Spleen (tissue), 11 donors: ENCODE results near the gene AKAP6. TPM values are rescaled to one million over a fixed set of nuclear protein-coding genes. Genes with fewer than 3 reads are reported as not detected.

Experiments
- DNase-seq: peaks from one replicate; pipeline ENCODE4 v3.0.0-alpha.2; 2020
- H3K27ac ChIP-seq, 8 donors: fragments of 200-600 bp; sonication (generic) in 7 of 8; 1 replicate in 4 of 8; 2 replicates in 4 of 8; pipeline versions ENCODE4 v1.5.0 to v1.8.0; 2016 to 2021; ENCODE audit warnings: inconsistent platforms in 4 of 8, mild to moderate bottlenecking in 4 of 8, moderate library complexity in 1 of 8
- H3K27me3 ChIP-seq, 7 donors: fragments of 200-600 bp; sonication (generic) in 6 of 7; replicated peaks in 1 of 7; 1 replicate in 4 of 7; 2 replicates in 3 of 7; pipeline versions ENCODE4 v1.5.0 to v1.8.0; 2016 to 2021; ENCODE audit warnings: inconsistent platforms in 3 of 7, mild to moderate bottlenecking in 1 of 7
- H3K36me3 ChIP-seq, 6 donors: fragments of 200-600 bp; sonication (generic) in 5 of 6; 1 replicate in 4 of 6; 2 replicates in 2 of 6; pipeline versions ENCODE4 v1.5.0 to v1.8.0; 2016 to 2021; ENCODE audit warnings: inconsistent platforms in 2 of 6
- H3K4me1 ChIP-seq, 6 donors: fragments of 200-600 bp; sonication (generic) in 5 of 6; 1 replicate in 3 of 6; 2 replicates in 3 of 6; pipeline versions ENCODE4 v1.5.0 to v1.8.0; 2016 to 2021; ENCODE audit warnings: inconsistent platforms in 3 of 6
- H3K4me3 ChIP-seq, 8 donors: fragments of 200-600 bp; sonication (generic) in 7 of 8; 1 replicate in 4 of 8; 2 replicates in 4 of 8; pipeline versions ENCODE4 v1.5.0 to v1.8.0; 2016 to 2021; ENCODE audit warnings: inconsistent platforms in 4 of 8, mild to moderate bottlenecking in 4 of 8, moderate library complexity in 2 of 8
- H3K9me3 ChIP-seq, 8 donors: fragments of 200-600 bp; sonication (generic) in 7 of 8; 1 replicate in 4 of 8; 2 replicates in 4 of 8; pipeline versions ENCODE4 v1.5.0 to v1.8.0; 2016 to 2021; ENCODE audit warnings: inconsistent platforms in 4 of 8
- CTCF ChIP-seq, 11 experiments: fragments of 200-600 bp in 7 of 11; fragments of 450-650 bp in 4 of 11; sonication (generic) in 4 of 11; IDR thresholded peaks in 8 of 11; conservative IDR thresholded peaks in 3 of 11; 1 replicate in 7 of 11; 2 replicates in 4 of 11; pipeline versions ENCODE4 v1.4.0 to v1.8.0; 2016 to 2021; ENCODE audit warnings: antibody characterized with exemption in 11 of 11, inconsistent platforms in 4 of 11, mild to moderate bottlenecking in 1 of 11
- POLR2A ChIP-seq, 3 donors: fragments of 450-650 bp; IDR thresholded peaks; one replicate each; pipeline ENCODE4 v1.5.1; 2017; ENCODE audit warnings: antibody characterized with exemption in 3 of 3, mild to moderate bottlenecking in 1 of 3
- POLR2AphosphoS5 ChIP-seq, 3 donors: sonication (generic); formaldehyde crosslinking; IDR thresholded peaks; one replicate each; pipeline ENCODE4 v1.5.1; 2017; ENCODE audit warnings: antibody characterized with exemption in 3 of 3
- WGBS, 5 donors: extraction: QIAGEN DNeasy Blood & Tissue Kit in 3 of 5; methylation state at CpG; one replicate each; pipeline versions ENCODE4 v1.1.5 to v1.1.7; 2013 to 2018; 5-methylcytosine and 5-hydroxymethylcytosine counted together
- intact Hi-C: fragments of 100-400 bp; cut with DNase I; formaldehyde crosslinking; loops from one replicate; pipeline ENCODE4 v1.15.0; 2023; ENCODE audit warnings: low total_unique reads
- polyA plus RNA-seq, 3 donors: library from polyadenylated mRNA; stranded (reverse); fragments of 200-250 nt; gene quantifications; one replicate each; pipeline ENCODE4 v1.2.1, GENCODE V29; 2013
- total RNA-seq, 7 donors: library from RNA; depleted of rRNA in 3 of 7; stranded (reverse); fragments of >200 nt in 3 of 7; fragmentation: NEBNext Ultra II Directional in 4 of 7; extraction: Animal tissue kit (Norgen Biotek cat#: 25700) in 4 of 7; gene quantifications; one replicate each; pipeline versions ENCODE4 v1.1.0 to v1.2.1, GENCODE V29; 2016 to 2021
- donor health status: healthy with polysubstance abuse.
- donor health status: DM: no; HTN: no; CAD: no; lungs with moderate emphysema.
- donor health status: DM: no; HTN: no; CAD: no.
- donor health status: Bipolar disorder and iron deficiency.
- donor health status: healthy.
- donor health status: DM: no; HTN: no; CAD: no.
- donor health status: DM: yes; HTN: yes; CAD: no.

Gene AKAP6
- total and polyA plus RNA-seq, 10 donors: 0.20 to 12.1 (median 4.8) TPM

DNA sequence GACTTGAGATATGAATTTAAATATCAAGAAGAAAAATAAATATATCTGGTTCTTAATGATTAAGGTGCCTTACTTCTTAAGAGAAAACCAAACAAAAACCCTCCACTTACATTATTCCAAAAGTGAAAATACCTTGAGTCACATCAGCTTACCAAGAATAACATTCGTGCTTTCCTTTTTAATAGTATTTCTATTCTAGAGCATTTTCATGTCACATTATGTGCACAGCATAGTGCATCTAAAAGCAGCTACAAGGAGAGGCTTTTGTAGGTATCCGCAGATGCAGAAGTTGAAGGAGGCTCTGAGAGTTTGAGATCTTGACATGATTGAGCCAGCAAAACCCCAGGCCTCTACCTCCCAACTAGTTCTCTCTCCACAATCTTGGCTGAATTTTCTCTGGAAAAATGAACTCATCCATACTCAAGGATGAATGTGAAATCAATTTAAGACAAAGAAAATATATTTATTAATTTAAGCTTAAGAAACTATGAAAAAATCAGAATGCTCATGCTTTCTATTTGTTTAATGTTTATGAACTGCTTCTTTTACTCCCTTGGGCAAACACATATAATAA, 275.0 kb downstream of the AKAP6 start:
- Histone ChIP-seq H3K4me3 (no peak overlapping the region), H3K27ac (no peak overlapping the region), H3K9me3 (no peaks in the 10 kb centered on the region), H3K4me1 (peaks cover 0 to 9% (median 0%) of the 10 kb centered on the region in 6 donors), H3K36me3 (no peaks in the 10 kb centered on the region), H3K27me3 (no peaks in the 10 kb centered on the region)
- intact Hi-C loops: no loop called here
- WGBS, 5 donors: 85 to 98% (median 87%) methylated on average over 2 of the region's 2 CpGs
- no peak for TF ChIP-seq CTCF (IDR thresholded peaks at IDR 0.05 in 8 of 11, conservative IDR thresholded peaks at IDR 0.05 in 3 of 11)
- no peak for TF ChIP-seq POLR2A (IDR thresholded peaks at IDR 0.05)
- no peak for TF ChIP-seq POLR2AphosphoS5 (IDR thresholded peaks at IDR 0.05)
- DNase-seq: no peak

GRCh38 chr14:32606301-32606700, 277.2 kb downstream of the AKAP6 start:
- intact Hi-C loops: no loop called here
- H3K4me3 ChIP-seq: no peak overlapping the region
- no peaks in the 10 kb centered on the region for H3K27me3 ChIP-seq
- no peak for DNase-seq
- peaks cover 0 to 9% (median 0%) of the 10 kb centered on the region in 6 donors for H3K4me1 ChIP-seq
- no peaks in the 10 kb centered on the region for H3K9me3 ChIP-seq
- no peak overlapping the region for H3K27ac ChIP-seq
- TF ChIP-seq POLR2AphosphoS5 (IDR thresholded peaks at IDR 0.05) (no peak), POLR2A (IDR thresholded peaks at IDR 0.05) (no peak), CTCF (IDR thresholded peaks at IDR 0.05 in 8 of 11, conservative IDR thresholded peaks at IDR 0.05 in 3 of 11) (no peak)
- no peaks in the 10 kb centered on the region for H3K36me3 ChIP-seq
- WGBS, 5 donors: 72 to 88% (median 85%) methylated on average over 2 of the region's 2 CpGs

GRCh38 chr14:32607399-32607798, 278.3 kb downstream of the AKAP6 start:
- Histone ChIP-seq H3K9me3 (no peaks in the 10 kb centered on the region), H3K27ac (no peak overlapping the region), H3K36me3 (no peaks in the 10 kb centered on the region), H3K27me3 (no peaks in the 10 kb centered on the region), H3K4me1 (peaks cover 0 to 8% (median 0%) of the 10 kb centered on the region in 6 donors), H3K4me3 (no peak overlapping the region)
- intact Hi-C loops: no loop called here
- DNase-seq: no peak
- 81 to 94% (median 93%) methylated on average over 1 of the region's 1 CpG for WGBS, 5 donors
- TF ChIP-seq CTCF (IDR thresholded peaks at IDR 0.05 in 8 of 11, conservative IDR thresholded peaks at IDR 0.05 in 3 of 11) (no peak), POLR2AphosphoS5 (IDR thresholded peaks at IDR 0.05) (no peak), POLR2A (IDR thresholded peaks at IDR 0.05) (no peak)

- no peak for DNase-seq
- H3K4me3 ChIP-seq: no peak overlapping the region
- TF ChIP-seq POLR2AphosphoS5 (IDR thresholded peaks at IDR 0.05) (no peak), CTCF (IDR thresholded peaks at IDR 0.05 in 8 of 11, conservative IDR thresholded peaks at IDR 0.05 in 3 of 11) (no peak), POLR2A (IDR thresholded peaks at IDR 0.05) (no peak)
- intact Hi-C loops: no loop called here
- H3K27ac ChIP-seq: no peak overlapping the region
- H3K27me3 ChIP-seq: no peaks in the 10 kb centered on the region
- H3K9me3 ChIP-seq: no peaks in the 10 kb centered on the region
- no peaks in the 10 kb centered on the region for H3K36me3 ChIP-seq
- 90 to 100% (median 96%) methylated on average over 1 of the region's 1 CpG for WGBS, 5 donors
- no peaks in the 10 kb centered on the region for H3K4me1 ChIP-seq
Observed at GRCh38 chr14:32608857-32609256, 279.8 kb downstream of the AKAP6 start.
